Esophagus squamous epithelium (tissue), 4 donors: ENCODE measurements around the gene APPBP2.
"Not testable (repeated sequence)": the region's sequence is repeated elsewhere in the genome, so short reads cannot be mapped to it uniquely, and the experiment has no call there.

ENCODE experiments used
- CTCF ChIP-seq, 6 experiments: fragments of 450-650 bp in 4 of 6; fragments of 200-600 bp in 2 of 6; sonication (generic) in 2 of 6; IDR thresholded peaks; one replicate each; pipeline ENCODE4 v1.5.1; 2016 to 2019; ENCODE audit warnings: antibody characterized with exemption in 6 of 6, mild to moderate bottlenecking in 4 of 6, moderate library complexity in 4 of 6
- POLR2A ChIP-seq, 4 donors: fragments of 450-650 bp; IDR thresholded peaks; one replicate each; pipeline ENCODE4 v1.6.1; 2017; ENCODE audit warnings: antibody characterized with exemption in 4 of 4, mild to moderate bottlenecking in 4 of 4, moderate library complexity in 3 of 4

- TF ChIP-seq CTCF, POLR2A (IDR thresholded peaks at IDR 0.05): not testable (repeated sequence)
Observed at GRCh38 chr17:60515199-60515598, 10.8 kb downstream of the APPBP2 start.
